Cardiac fibroblast (primary cell): Measurements from ENCODE around the gene DNM1L.

Experiments
- DNase-seq, 2 donors: peaks; one replicate each; pipeline versions ENCODE4 v3.0.0 to v3.0.0-alpha.2; 2010; ENCODE audit warnings: low read depth in 2 of 2
- H3K4me3 ChIP-seq, 2 donors: replicated peaks in 1 of 2; 1 replicate in 1 of 2; 2 replicates in 1 of 2; pipeline ENCODE4 v1.5.1; 2011; ENCODE audit warnings: low read depth in 2 of 2, low read length in 2 of 2, mild to moderate bottlenecking in 2 of 2, moderate library complexity in 1 of 2
- CTCF ChIP-seq: IDR thresholded peaks from one replicate; pipeline ENCODE4 v1.5.1; 2011; ENCODE audit warnings: low read depth, mild to moderate bottlenecking, low read length, inconsistent platforms

The DNM1L gene

DNA sequence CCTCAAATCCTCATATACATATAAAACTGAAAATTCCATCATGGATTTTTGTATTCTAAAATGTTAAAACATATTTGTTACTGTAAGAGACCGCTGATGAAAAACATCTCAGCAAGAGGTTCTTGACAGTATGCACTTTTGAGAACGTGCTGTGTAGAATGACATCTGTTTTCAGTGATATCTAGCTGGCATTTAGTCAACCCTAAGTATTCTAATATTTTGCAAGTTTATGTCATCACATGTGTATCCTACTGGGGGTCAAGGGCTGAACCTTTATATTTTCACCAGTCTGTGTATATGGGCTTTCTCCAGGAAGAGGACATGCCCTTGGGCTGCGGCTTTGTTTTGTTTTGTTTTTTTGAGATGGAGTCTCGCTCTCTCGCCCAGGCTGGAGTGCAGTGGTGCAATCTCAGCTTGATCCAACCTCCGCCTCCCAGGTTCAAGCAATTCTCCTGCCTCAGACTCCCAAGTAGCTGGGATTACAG is 98.6 kb downstream of the DNM1L start:
- TF ChIP-seq CTCF = no peak
- H3K4me3 ChIP-seq = no peak overlapping the region
- DNase-seq = peak in 1 of 2 donors; percentile 31

DNA sequence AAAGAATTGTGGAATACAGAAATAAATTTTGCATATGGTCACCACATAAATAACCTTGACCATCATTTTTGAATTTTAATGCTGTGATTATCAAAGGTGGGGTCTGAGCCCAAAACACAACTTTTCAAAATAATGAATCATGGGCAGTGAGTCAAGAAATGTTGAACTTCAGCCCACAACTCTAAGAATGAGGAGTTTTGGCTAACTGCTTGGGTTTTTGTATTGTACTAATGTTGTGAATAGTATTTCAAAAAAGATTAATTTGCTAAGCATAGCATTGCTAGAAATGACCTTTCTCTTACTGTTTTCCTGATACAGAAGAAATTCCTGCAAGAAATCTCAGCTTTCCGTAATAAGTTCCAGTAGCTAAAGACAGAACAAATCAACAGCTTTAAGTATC is 101.0 kb downstream of the DNM1L start:
- DNase-seq = peak; percentile 26 to 65
- no peak overlapping the region for H3K4me3 ChIP-seq
- TF ChIP-seq CTCF = no peak

- DNase-seq = no peak
- no peak for TF ChIP-seq CTCF
- H3K4me3 ChIP-seq = no peak overlapping the region
Measured at GRCh38 chr12:32783029-32783428, 103.9 kb downstream of the DNM1L start.

DNA sequence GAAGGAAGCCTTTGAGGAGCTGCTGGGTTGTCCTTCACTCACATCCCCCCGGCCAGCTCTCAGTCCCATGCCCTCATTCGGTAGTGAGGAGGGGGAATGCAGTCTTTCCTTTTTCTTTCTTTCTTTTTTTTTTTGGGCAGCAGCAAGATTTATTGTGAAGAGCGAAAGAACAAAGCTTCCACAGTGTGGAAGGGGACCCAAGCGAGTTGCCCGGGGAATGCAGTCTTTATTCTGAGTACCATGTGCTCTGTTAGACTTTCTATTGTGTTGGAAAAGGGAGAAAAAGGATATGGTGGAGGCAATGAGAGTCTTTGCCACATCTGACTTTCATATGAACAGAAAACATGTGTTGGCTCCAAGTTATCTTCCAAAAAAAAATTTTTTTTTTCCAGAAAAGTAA is 106.5 kb downstream of the DNM1L start:
- TF ChIP-seq CTCF = no peak
- no peak overlapping the region for H3K4me3 ChIP-seq
- no peak for DNase-seq

- DNase-seq = no peak
- no peak for TF ChIP-seq CTCF
- no peak overlapping the region for H3K4me3 ChIP-seq
Measured at GRCh38 chr12:32788405-32788804, 109.3 kb downstream of the DNM1L start.

DNA sequence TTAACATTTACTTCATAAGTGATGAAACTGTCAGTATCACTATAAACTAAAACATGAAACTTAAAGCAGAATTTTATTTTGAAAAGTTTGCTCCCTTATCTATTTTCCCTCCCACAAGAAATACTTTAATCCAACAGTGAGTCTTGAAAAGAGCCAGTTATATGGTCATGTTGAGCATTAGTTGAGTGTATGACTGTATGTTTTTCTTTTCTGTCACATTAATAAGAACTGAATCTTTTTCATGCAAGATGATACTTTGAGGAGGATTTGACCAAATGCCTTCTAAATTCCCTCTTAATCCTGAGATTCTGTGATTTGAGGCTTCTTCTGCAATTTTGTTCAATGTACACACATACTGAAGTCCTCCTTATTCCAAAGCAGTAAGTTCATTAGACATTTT is 110.3 kb downstream of the DNM1L start:
- no peak overlapping the region for H3K4me3 ChIP-seq
- no peak for DNase-seq
- TF ChIP-seq CTCF = no peak

DNA sequence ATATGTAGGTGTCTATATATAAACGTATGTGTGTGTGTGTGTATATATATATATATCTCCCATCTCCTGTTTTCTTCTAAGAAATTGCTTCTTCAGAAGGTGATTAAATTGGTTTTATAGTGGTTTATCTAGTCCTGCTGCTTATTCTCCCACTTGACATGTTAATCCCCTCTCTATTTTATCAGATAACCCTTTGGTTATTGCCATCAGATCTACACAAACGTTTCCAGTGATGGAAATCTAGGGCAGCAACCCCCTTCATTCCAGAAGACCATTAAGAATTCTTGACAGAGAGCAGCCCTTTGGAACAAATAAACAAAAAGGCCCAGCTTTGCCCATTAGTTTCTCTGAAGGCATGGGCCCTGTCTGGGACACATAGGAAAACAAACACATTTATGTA is 110.8 kb downstream of the DNM1L start:
- no peak for DNase-seq
- H3K4me3 ChIP-seq = no peak overlapping the region
- no peak for TF ChIP-seq CTCF
